Hepatocyte (in vitro differentiated cells): ENCODE results near the gene FAM9A. TPM values are rescaled to one million over a fixed set of nuclear protein-coding genes. Genes with fewer than 3 reads are reported as not detected.
A peak's percentile ranks its signal among the peaks of the same experiment; 100 is the strongest.

Source experiments
- DNase-seq: peaks from one replicate; pipeline ENCODE4 v3.0.0-alpha.2; 2016; ENCODE audit warnings: low spot score
- H2AFZ ChIP-seq: fragments of 200-600 bp; sonication (generic); 2 replicates; pipeline ENCODE4 v1.6.0; 2016; ENCODE audit warnings: antibody characterized with exemption, mild to moderate bottlenecking
- H3K27ac ChIP-seq: fragments of 200-600 bp; sonication (generic); 2 replicates; pipeline ENCODE4 v1.5.1; 2016; ENCODE audit warnings: mild to moderate bottlenecking
- H3K27me3 ChIP-seq: fragments of 200-600 bp; sonication (generic); 2 replicates; pipeline ENCODE4 v1.6.1; 2016
- H3K36me3 ChIP-seq: fragments of 200-600 bp; sonication (generic); replicated peaks from 2 replicates; pipeline ENCODE4 v1.5.1; 2016; ENCODE audit warnings: low read depth; ENCODE audit not compliant: insufficient read depth
- H3K4me1 ChIP-seq: fragments of 200-600 bp; sonication (generic); 2 replicates; pipeline ENCODE4 v1.5.1; 2016; ENCODE audit warnings: mild to moderate bottlenecking, moderate library complexity; ENCODE audit not compliant: insufficient read depth
- H3K4me2 ChIP-seq: fragments of 200-600 bp; sonication (generic); 2 replicates; pipeline ENCODE4 v1.6.0; 2016
- H3K4me3 ChIP-seq: fragments of 200-600 bp; sonication (generic); 2 replicates; pipeline ENCODE4 v1.5.1; 2016; ENCODE audit warnings: mild to moderate bottlenecking
- H3K79me2 ChIP-seq: fragments of 200-600 bp; sonication (generic); 2 replicates; pipeline ENCODE4 v1.6.0; 2017; ENCODE audit warnings: mild to moderate bottlenecking
- H3K9me2 ChIP-seq: fragments of 200-600 bp; sonication (generic); replicated peaks from 2 replicates; pipeline ENCODE4 v1.6.0; 2017; ENCODE audit warnings: mild to moderate bottlenecking; ENCODE audit not compliant: insufficient read depth
- H3K9me3 ChIP-seq: fragments of 200-600 bp; sonication (generic); 2 replicates; pipeline ENCODE4 v1.5.1; 2016; ENCODE audit warnings: low read depth, mild to moderate bottlenecking
- H4K20me1 ChIP-seq: fragments of 200-600 bp; sonication (generic); 2 replicates; pipeline ENCODE4 v1.6.0; 2016; ENCODE audit warnings: mild to moderate bottlenecking; ENCODE audit not compliant: insufficient read depth, poor library complexity, severe bottlenecking
- EZH2 ChIP-seq: fragments of 200-600 bp; sonication (generic); IDR thresholded peaks from 2 replicates; pipeline ENCODE4 v1.6.1; 2016; ENCODE audit warnings: antibody characterized with exemption, mild to moderate bottlenecking, borderline replicate concordance
- EZH2phosphoT487 ChIP-seq: fragments of 200-600 bp; sonication (generic); IDR thresholded peaks from one replicate; pipeline ENCODE4 v1.6.1; 2018; ENCODE audit warnings: antibody characterized with exemption, mild to moderate bottlenecking, low read depth, moderate library complexity; ENCODE audit not compliant: unreplicated experiment, severe bottlenecking
- WGBS: methylation state at CpG from one replicate; pipeline ENCODE4 v1.1.6; 2016; ENCODE audit warnings: low lambda C conversion rate; ENCODE audit errors: missing lambda C conversion rate; 5-methylcytosine and 5-hydroxymethylcytosine counted together
- polyA plus RNA-seq: library from polyadenylated mRNA; unstranded; fragments of >200 nt; fragmentation: Nextera tagmentation; extraction: Ambion mirVana; gene quantifications from 2 replicates; pipeline ENCODE4 v1.2.1, GENCODE V29; 2016
- total RNA-seq: library from RNA; depleted of rRNA; stranded (reverse); fragments of >200 nt; gene quantifications from 2 replicates; pipeline ENCODE4 v1.2.3, GENCODE V29; 2014
- TF ChIP-seq, protein P1 (sequence below): fragments of 200-600 bp; sonication (generic); IDR thresholded peaks from 2 replicates; pipeline ENCODE4 v1.5.1; 2016; ENCODE audit warnings: antibody characterized with exemption, mild to moderate bottlenecking; ENCODE audit not compliant: poor library complexity

The FAM9A gene
- total and polyA plus RNA-seq, 2 experiments from 2014 or later = not detected

DNA sequence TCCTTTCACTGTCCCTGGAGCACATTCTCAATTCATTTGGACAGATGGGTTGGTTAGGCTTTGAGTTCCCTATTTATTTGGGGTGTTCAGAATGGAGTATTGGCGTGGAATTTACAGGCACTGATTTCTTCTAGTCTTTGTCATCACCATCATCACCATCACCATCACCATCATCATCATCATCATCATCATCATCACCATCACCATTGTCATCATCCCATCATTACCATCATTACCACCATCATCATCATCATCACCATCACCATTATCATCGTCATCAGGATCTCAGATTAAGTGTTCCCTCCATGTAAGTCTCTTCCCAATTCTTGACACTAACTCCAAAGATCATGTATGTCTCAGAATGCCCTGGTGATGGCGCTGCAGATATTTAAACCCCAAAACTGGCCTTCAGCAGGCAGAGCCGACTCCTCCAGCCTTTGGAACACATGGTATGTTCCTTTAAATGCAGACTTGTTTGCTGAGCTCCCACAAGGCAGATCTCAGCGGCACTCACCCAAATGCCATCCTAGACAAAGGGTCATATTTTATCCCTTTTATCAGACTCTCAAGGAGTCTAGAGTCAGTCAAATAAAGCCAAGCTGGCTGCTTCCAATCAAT, 19.8 kb upstream of the FAM9A start:
- no peaks in the 10 kb centered on the region for H4K20me1 ChIP-seq
- no peaks in the 10 kb centered on the region for H3K36me3 ChIP-seq
- no peak overlapping the region for H3K4me2 ChIP-seq
- DNase-seq = peak; percentile 12
- H3K4me1 ChIP-seq = no peaks in the 10 kb centered on the region
- no peak overlapping the region for H3K4me3 ChIP-seq
- H3K9me3 ChIP-seq = no peaks in the 10 kb centered on the region
- TF ChIP-seq, protein P1, sequence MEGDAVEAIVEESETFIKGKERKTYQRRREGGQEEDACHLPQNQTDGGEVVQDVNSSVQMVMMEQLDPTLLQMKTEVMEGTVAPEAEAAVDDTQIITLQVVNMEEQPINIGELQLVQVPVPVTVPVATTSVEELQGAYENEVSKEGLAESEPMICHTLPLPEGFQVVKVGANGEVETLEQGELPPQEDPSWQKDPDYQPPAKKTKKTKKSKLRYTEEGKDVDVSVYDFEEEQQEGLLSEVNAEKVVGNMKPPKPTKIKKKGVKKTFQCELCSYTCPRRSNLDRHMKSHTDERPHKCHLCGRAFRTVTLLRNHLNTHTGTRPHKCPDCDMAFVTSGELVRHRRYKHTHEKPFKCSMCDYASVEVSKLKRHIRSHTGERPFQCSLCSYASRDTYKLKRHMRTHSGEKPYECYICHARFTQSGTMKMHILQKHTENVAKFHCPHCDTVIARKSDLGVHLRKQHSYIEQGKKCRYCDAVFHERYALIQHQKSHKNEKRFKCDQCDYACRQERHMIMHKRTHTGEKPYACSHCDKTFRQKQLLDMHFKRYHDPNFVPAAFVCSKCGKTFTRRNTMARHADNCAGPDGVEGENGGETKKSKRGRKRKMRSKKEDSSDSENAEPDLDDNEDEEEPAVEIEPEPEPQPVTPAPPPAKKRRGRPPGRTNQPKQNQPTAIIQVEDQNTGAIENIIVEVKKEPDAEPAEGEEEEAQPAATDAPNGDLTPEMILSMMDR = peak; percentile 15
- no peak for TF ChIP-seq EZH2
- no peak for TF ChIP-seq EZH2phosphoT487
- H3K27me3 ChIP-seq = no peaks in the 10 kb centered on the region
- H3K9me2 ChIP-seq = no peaks in the 10 kb centered on the region
- 41% methylated on average over 5 of the region's 5 CpGs for WGBS
- no peak overlapping the region for H2AFZ ChIP-seq
- no peaks in the 10 kb centered on the region for H3K79me2 ChIP-seq
- H3K27ac ChIP-seq = no peak overlapping the region

DNA sequence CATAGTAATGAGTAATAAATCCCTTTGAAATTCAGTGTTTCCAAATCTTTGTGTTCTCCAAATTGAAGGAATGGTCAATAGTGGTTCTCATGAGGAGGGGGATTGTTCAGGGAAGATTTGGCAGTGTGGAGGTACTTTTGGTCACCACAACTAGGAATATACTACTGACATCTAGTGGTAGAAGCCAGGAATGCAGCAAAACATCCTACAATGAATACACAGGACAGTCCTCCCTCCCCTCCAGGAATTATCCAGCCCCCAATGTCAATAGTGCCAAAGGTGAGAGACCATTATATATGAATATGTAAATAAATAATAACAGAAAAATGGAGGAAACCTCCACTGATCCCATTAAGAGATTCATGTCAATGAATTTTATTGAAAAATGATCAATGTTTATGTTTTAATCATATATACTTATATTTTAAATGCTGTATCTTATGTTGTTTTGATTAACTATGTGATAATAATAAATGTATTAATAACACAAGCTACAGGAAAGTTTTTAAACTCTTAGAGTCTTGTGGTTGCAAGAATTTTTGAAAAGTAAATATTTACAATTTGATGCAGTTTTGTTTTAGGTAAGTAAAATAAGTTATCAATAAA, 14.4 kb upstream of the FAM9A start:
- Histone ChIP-seq H3K27ac (no peak overlapping the region), H2AFZ (no peak overlapping the region), H3K36me3 (no peaks in the 10 kb centered on the region), H3K4me1 (no peaks in the 10 kb centered on the region), H3K4me3 (no peak overlapping the region), H3K9me2 (no peaks in the 10 kb centered on the region), H3K27me3 (no peaks in the 10 kb centered on the region), H4K20me1 (no peaks in the 10 kb centered on the region), H3K9me3 (no peaks in the 10 kb centered on the region), H3K79me2 (no peaks in the 10 kb centered on the region), H3K4me2 (no peak overlapping the region)
- no peak for TF ChIP-seq EZH2phosphoT487
- TF ChIP-seq, protein P1 = peak; percentile 68
- peak; percentile 66 for DNase-seq

DNA sequence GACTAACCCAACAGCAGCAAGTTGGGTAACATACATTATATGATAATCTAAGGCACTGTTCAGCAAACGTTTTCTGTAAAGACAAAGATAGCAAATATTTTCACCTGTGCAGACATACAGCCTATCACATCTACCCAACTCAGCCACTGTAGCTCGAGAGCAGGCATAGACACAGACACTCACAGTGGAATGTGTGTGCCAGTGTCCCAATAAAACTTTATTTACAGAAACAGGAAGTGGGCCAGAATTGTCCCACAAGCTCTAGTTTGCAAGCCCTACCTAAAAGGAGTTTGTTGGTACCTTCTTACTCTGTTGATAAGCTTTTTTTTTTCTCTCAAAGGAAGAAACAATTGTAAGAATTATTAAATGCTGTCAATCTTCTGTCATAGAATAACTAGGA, 11.9 kb upstream of the FAM9A start:
- Histone ChIP-seq H3K4me3 (no peak overlapping the region), H4K20me1 (no peaks in the 10 kb centered on the region), H3K4me2 (no peak overlapping the region), H3K79me2 (no peaks in the 10 kb centered on the region), H3K27ac (no peak overlapping the region), H3K27me3 (no peaks in the 10 kb centered on the region), H3K9me3 (no peaks in the 10 kb centered on the region), H3K4me1 (no peaks in the 10 kb centered on the region), H2AFZ (no peak overlapping the region), H3K9me2 (no peaks in the 10 kb centered on the region), H3K36me3 (no peaks in the 10 kb centered on the region)
- TF ChIP-seq EZH2 = no peak
- TF ChIP-seq, protein P1 = no peak
- DNase-seq = no peak
- 58% methylated on average over 2 of the region's 2 CpGs for WGBS
